Panc1 (cell line): ENCODE measurements around the gene SMIM35. TPM values are rescaled to one million over a fixed set of nuclear protein-coding genes. Genes with fewer than 3 reads are reported as not detected.

Source experiments
- ATAC-seq: fragments of 200-7000 bp; cut with Tn5 transposase; 2 replicates; pipeline ENCODE4 v1.9.1; 2020; ENCODE audit warnings: mild to moderate bottlenecking, moderate library complexity
- BruUV-seq: library from RNA; stranded (reverse); fragments of 400-500 nt; replicated peaks from 2 replicates; lab custom pipeline; 2021; lab: Mats Ljungman, UMichigan
- CTCF ChIA-PET: fragments of 300-600 bp; sonication (Branson Sonifier 250); formaldehyde crosslinking; loops from one replicate; lab custom pipeline; 2022; ENCODE audit warnings: antibody characterized with exemption; lab: Charles Lee
- POLR2A ChIA-PET: fragments of 300-600 bp; sonication (Branson Sonifier 250); formaldehyde crosslinking; loops from one replicate; lab custom pipeline; 2022; ENCODE audit warnings: antibody characterized with exemption; lab: Charles Lee
- DNase-seq: peaks from one replicate; pipeline ENCODE4 v3.0.0-alpha.2; 2010; ENCODE audit warnings: low read depth, low spot score
- H3K27ac ChIP-seq: 2 replicates; pipeline ENCODE4 v1.5.1; 2011; ENCODE audit warnings: mild to moderate bottlenecking, low read length, inconsistent platforms
- H3K27me3 ChIP-seq: fragments of 200-500 bp; sonication (Bioruptor generic); 2 replicates; pipeline ENCODE4 v1.6.0; 2014; ENCODE audit warnings: low read length, inconsistent platforms; ENCODE audit not compliant: control insufficient read depth, insufficient read depth
- H3K36me3 ChIP-seq: fragments of 200-500 bp; sonication (Bioruptor generic); 2 replicates; pipeline ENCODE4 v1.5.1; 2014; ENCODE audit warnings: inconsistent platforms, mild to moderate bottlenecking, low read length, moderate library complexity; ENCODE audit not compliant: control insufficient read depth, insufficient read depth
- H3K4me1 ChIP-seq: 2 replicates; pipeline ENCODE4 v1.5.1; 2011; ENCODE audit warnings: inconsistent platforms, mild to moderate bottlenecking, low read length, moderate library complexity; ENCODE audit not compliant: control insufficient read depth, insufficient read depth
- H3K4me3 ChIP-seq, 2 experiments: 2 replicates each; pipeline ENCODE4 v1.5.1; 2011 to 2012; ENCODE audit warnings: low read depth in 2 of 2, low read length in 2 of 2, mild to moderate bottlenecking in 2 of 2, inconsistent platforms in 1 of 2, moderate library complexity in 1 of 2
- H3K9me3 ChIP-seq: fragments of 200-500 bp; sonication (Bioruptor generic); 2 replicates; pipeline ENCODE4 v1.5.1; 2014; ENCODE audit warnings: low read depth, mild to moderate bottlenecking, inconsistent platforms, low read length, moderate library complexity; ENCODE audit not compliant: control insufficient read depth, insufficient read depth
- POLR2AphosphoS5 ChIP-seq: IDR thresholded peaks from 2 replicates; pipeline ENCODE4 v1.6.1; 2012; ENCODE audit warnings: mild to moderate bottlenecking, low read depth, low read length, moderate library complexity
- SIN3A ChIP-seq: IDR thresholded peaks from 2 replicates; pipeline ENCODE4 v1.6.1; 2012; ENCODE audit warnings: low read depth, mild to moderate bottlenecking, low read length, moderate library complexity, borderline replicate concordance; ENCODE audit not compliant: insufficient read depth
- TCF7L2 ChIP-seq: IDR thresholded peaks from 2 replicates; pipeline ENCODE4 v1.6.1; 2011; ENCODE audit warnings: mild to moderate bottlenecking, low read depth, low read length, inconsistent platforms
- in situ Hi-C: cut with HindIII; loops from 2 replicates; pipeline ENCODE4 v1.10.0; 2016; ENCODE audit warnings: low sequenced_read_pairs, low pct_unique_long_range_greater_than_20kb
- intact Hi-C: fragments of 100-400 bp; cut with micrococcal nuclease; formaldehyde crosslinking; loops from one replicate; pipeline ENCODE4 v1.10.0; 2022; ENCODE audit not compliant: unreplicated experiment
- total RNA-seq: library from RNA; stranded (reverse); gene quantifications from one replicate; pipeline ENCODE4 v1.2.1, GENCODE V29; 2021; ENCODE audit not compliant: unreplicated experiment
- TF ChIP-seq, protein P1 (sequence below): fragments of 450-650 bp; IDR thresholded peaks from 2 replicates; pipeline ENCODE4 v1.5.1; 2017; ENCODE audit warnings: mild to moderate bottlenecking
- TF ChIP-seq, protein P2 (sequence below), 2 experiments: IDR thresholded peaks; 2 replicates each; pipeline ENCODE4 v1.6.1; 2011 to 2012; ENCODE audit warnings: low read depth in 2 of 2, control low read depth in 1 of 2, low read length in 1 of 2, mild to moderate bottlenecking in 1 of 2, moderate library complexity in 1 of 2; ENCODE audit not compliant: insufficient read depth in 1 of 2

Gene SMIM35
- total RNA-seq, 1 experiment from 2014 or later = not detected

DNA sequence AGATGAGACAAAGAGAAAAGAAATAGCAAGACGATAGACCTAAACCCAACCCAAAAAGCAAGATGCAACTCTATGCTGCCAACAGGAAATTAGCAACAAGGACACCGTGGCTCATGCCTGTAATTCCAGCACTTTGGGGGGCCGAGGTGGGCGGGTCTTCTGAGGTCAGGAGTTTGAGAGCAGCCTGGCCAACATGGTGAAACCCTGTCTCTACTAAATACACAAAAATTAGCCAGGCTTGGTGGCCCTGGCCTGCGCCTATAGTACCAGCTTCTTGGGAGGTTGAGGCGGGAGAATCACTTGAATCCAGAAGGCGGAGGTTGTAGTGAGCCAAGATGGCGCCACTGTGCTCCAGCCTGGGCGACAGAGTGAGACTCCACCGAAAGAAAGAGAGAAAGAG is 124.9 kb downstream of the SMIM35 start:
- BruUV-seq = no TSS peak
- ATAC-seq (no peak), DNase-seq (no peak)
- Histone ChIP-seq H3K27me3 (peaks cover 2% of the 10 kb centered on the region; the same call in 1 of the 2 replicates), H3K36me3 (no peaks in the 10 kb centered on the region), H3K4me1 (no peaks in the 10 kb centered on the region), H3K27ac (no peak overlapping the region), H3K9me3 (no peaks in the 10 kb centered on the region), H3K4me3 (no peak overlapping the region)
- ChIA-PET POLR2A (no interaction called here), CTCF (interaction anchor here (0.6 kb wide), 1 partner anchor 19 kb away, joined by 3 read pairs; no protein-coding TSS in a partner anchor)
- TF ChIP-seq, protein P1, sequence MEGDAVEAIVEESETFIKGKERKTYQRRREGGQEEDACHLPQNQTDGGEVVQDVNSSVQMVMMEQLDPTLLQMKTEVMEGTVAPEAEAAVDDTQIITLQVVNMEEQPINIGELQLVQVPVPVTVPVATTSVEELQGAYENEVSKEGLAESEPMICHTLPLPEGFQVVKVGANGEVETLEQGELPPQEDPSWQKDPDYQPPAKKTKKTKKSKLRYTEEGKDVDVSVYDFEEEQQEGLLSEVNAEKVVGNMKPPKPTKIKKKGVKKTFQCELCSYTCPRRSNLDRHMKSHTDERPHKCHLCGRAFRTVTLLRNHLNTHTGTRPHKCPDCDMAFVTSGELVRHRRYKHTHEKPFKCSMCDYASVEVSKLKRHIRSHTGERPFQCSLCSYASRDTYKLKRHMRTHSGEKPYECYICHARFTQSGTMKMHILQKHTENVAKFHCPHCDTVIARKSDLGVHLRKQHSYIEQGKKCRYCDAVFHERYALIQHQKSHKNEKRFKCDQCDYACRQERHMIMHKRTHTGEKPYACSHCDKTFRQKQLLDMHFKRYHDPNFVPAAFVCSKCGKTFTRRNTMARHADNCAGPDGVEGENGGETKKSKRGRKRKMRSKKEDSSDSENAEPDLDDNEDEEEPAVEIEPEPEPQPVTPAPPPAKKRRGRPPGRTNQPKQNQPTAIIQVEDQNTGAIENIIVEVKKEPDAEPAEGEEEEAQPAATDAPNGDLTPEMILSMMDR = no peak
- TF ChIP-seq, protein P2, sequence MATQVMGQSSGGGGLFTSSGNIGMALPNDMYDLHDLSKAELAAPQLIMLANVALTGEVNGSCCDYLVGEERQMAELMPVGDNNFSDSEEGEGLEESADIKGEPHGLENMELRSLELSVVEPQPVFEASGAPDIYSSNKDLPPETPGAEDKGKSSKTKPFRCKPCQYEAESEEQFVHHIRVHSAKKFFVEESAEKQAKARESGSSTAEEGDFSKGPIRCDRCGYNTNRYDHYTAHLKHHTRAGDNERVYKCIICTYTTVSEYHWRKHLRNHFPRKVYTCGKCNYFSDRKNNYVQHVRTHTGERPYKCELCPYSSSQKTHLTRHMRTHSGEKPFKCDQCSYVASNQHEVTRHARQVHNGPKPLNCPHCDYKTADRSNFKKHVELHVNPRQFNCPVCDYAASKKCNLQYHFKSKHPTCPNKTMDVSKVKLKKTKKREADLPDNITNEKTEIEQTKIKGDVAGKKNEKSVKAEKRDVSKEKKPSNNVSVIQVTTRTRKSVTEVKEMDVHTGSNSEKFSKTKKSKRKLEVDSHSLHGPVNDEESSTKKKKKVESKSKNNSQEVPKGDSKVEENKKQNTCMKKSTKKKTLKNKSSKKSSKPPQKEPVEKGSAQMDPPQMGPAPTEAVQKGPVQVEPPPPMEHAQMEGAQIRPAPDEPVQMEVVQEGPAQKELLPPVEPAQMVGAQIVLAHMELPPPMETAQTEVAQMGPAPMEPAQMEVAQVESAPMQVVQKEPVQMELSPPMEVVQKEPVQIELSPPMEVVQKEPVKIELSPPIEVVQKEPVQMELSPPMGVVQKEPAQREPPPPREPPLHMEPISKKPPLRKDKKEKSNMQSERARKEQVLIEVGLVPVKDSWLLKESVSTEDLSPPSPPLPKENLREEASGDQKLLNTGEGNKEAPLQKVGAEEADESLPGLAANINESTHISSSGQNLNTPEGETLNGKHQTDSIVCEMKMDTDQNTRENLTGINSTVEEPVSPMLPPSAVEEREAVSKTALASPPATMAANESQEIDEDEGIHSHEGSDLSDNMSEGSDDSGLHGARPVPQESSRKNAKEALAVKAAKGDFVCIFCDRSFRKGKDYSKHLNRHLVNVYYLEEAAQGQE (IDR thresholded peaks at IDR 0.05; ENCODE audit: insufficient read depth in 1 of 2, low read depth in 2 of 2, low read length in 1 of 2) = no peak
- TF ChIP-seq TCF7L2 (no peak), POLR2AphosphoS5 (no peak), SIN3A (no peak)
- in situ Hi-C loops (no loop called here), intact Hi-C loops (no loop called here)

DNA sequence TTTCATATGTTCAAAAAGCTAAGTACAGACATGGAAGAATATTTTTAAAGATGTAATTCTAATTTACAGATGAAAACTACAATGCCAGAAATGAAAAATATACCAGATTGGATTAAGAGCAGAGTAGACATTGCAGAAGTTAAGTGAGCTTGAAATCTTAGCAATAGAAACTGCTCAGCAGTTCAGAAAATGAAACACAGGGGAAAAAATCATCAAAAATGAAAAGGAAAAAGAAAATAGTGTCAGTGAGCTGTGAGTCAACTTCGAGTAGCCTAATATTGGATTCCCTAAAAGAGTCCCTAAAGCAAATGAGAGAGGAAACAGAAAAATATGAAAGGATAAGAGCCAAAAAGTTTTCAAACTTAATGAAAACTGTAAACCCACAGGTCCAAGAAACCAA is 126.4 kb downstream of the SMIM35 start:
- in situ Hi-C loops = no loop called here
- Histone ChIP-seq H3K27ac (no peak overlapping the region), H3K4me3 (no peak overlapping the region), H3K9me3 (no peaks in the 10 kb centered on the region), H3K36me3 (no peaks in the 10 kb centered on the region), H3K27me3 (peaks cover 4% of the 10 kb centered on the region), H3K4me1 (no peaks in the 10 kb centered on the region)
- no peak for DNase-seq
- ATAC-seq = no peak
- TF ChIP-seq TCF7L2 (no peak), SIN3A (no peak), POLR2AphosphoS5 (no peak)
- TF ChIP-seq, protein P1 = no peak
- TF ChIP-seq, protein P2 (IDR thresholded peaks at IDR 0.05; ENCODE audit: insufficient read depth in 1 of 2, low read depth in 2 of 2, low read length in 1 of 2) = no peak
- no TSS peak for BruUV-seq
- CTCF ChIA-PET = interaction anchor here (0.5 kb wide), 1 partner anchor 308 kb away, joined by 15 read pairs; no protein-coding TSS in a partner anchor
- POLR2A ChIA-PET = no interaction called here
- intact Hi-C loops = no loop called here
